ENCODE data around the gene SIAH1. TPM values are rescaled to one million over a fixed set of nuclear protein-coding genes. Genes with fewer than 3 reads are reported as not detected.

Gene SIAH1, protein sequence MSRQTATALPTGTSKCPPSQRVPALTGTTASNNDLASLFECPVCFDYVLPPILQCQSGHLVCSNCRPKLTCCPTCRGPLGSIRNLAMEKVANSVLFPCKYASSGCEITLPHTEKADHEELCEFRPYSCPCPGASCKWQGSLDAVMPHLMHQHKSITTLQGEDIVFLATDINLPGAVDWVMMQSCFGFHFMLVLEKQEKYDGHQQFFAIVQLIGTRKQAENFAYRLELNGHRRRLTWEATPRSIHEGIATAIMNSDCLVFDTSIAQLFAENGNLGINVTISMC
- 12.5 to 15.4 TPM (median 14.0 TPM) in 5 replicates for total RNA-seq (2022; extraction: Qiagen RNA extraction)

DNA sequence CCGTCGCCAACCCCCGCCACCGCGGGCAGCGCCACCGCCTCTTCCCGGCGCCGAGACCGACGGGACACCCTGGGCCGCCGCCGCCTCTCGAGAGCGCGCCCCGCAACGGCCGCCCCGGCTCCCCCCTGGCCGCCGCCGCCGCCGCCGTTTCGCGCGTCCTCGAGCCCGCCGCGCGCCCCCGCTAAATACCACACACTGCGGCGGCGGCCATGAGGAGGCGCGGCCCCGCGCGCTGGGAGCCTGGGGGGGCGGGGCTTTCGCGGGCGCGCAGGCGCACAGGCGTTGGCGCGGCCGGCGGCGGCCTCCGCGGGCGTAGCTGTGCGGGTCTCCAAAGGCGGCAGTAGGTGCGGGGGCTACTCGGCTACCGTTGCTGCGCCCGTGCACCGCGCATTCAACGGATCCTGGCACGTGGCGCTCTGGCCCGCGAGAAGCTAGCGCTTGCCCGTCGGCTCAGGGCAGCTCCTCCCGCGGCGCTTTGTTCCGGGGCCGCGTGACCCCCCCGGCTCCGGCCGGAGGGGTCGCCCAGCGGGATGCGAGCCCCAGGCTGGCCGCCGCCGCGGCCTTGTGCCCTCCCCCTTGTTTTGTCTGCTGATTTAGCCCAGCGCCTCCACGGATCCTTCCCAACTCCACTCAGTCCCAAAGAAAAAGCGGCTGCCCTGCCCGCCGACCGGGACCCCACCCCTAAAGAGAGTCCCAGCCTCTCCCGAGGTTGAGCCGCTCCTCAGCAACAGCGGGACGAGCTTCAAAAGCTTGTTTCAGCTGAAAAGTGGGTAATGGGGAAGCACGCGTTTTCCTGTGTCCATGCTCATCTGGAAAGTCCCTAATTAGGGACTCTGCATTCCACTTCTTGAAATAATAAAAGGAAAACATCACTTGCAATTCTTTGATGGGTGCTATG lies at the start of gene SIAH1:
SIAH1 (minus strand) TSS at position 161 of the 898 bp plus-strand sequence. CDS start 22,985 bp downstream, outside the sequence.

Other genes with a start within 250 kb of the SIAH1 start
- 0.05 to 0.16 TPM (median 0.12 TPM) in 4 of 5 replicates, not detected in the other for gene ABCC12, start 229.4 kb downstream of the SIAH1 start, total RNA-seq (2022; extraction: Qiagen RNA extraction)
- gene LONP2, start 141.1 kb downstream of the SIAH1 start, total RNA-seq (2022; extraction: Qiagen RNA extraction), result 23.1 to 32.5 TPM (median 30.7 TPM) in 5 replicates
- 0.06 to 0.24 TPM (median 0.20 TPM) in 4 of 5 replicates, not detected in the other for gene ABCC11, start 137.9 kb downstream of the SIAH1 start, total RNA-seq (2022; extraction: Qiagen RNA extraction)
- 19.9 to 24.7 TPM (median 20.3 TPM) in 5 replicates for gene N4BP1, start 224.8 kb upstream of the SIAH1 start, total RNA-seq (2022; extraction: Qiagen RNA extraction)

All from A549 treated with CORT108297 at 1 μM for 4 hours (cell line).